Measurements from ENCODE around the gene CRACR2B. TPM values are rescaled to one million over a fixed set of nuclear protein-coding genes. Genes with fewer than 3 reads are reported as not detected.

CRACR2B gene
- total RNA-seq, 4 donors from 2014 or later = 3.3 to 4.5 (median 4.0) TPM

DNA sequence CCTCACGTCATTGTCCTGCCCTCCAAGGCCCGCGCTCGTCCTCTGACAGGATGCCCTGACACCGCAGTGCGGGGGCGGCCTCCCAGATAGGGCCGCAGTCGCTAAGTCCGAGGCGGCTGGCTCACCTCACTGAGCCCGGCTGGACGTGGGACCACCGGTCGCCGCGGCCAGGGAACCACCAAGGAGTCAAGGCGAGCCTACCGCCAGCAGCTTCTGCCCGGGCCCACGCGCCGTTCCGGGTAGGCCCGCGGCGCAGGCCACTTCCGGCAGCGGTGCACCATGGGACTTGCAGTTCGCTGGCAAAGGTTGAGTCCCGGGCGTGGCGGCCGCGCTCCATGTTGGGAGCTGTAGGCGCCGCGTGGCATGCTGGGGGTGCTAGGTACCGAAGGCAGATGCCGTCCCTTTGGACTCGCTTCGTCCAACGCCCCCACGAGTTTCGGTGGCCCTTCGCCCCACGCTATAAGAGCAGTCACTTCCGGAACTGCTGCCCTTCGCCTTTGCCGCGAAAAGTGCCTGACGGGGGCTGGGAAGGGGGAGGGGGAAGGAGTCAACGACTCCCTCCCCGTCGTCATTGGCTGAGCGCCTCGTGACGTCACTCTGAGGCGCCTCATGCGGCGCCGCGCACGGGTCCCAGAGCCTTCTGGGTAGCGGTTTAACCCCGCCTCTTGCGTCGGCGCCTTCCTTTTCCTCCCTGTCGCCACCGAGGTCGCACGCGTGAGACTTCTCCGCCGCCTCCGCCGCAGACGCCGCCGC is 18.3 kb upstream of the CRACR2B start, which contains the start of gene RPLP2:
RPLP2 (plus strand) TSS at position 681 of the 753 bp plus-strand sequence. CDS start 268 bp downstream, outside the sequence.
- H3K4me1 ChIP-seq = peaks cover 38 to 41% of the 10 kb centered on the region in 2 donors

GRCh38 chr11:810040-810567 is 17.6 kb upstream of the CRACR2B start:
- intact Hi-C loops (cut with DNase I; ENCODE audit: low total_unique reads) (no loop called here), in situ Hi-C loops (cut with MboI; ENCODE audit: low sequenced_read_pairs in 4 of 4) (no loop called here)
- Histone ChIP-seq H3K27me3 (no peaks in the 10 kb centered on the region), H3K4me3 (peak overlapping the region; percentile 66 to 97 (median 78)), H3K9me3 (no peaks in the 10 kb centered on the region), H3K27ac (peak overlapping the region; percentile 97 to 100 (median 100)), H3K36me3 (peaks cover 0 to 34% of the 10 kb centered on the region in 2 donors), H3K4me1 (peaks cover 35 to 37% of the 10 kb centered on the region in 2 donors)
- ATAC-seq = peak; percentile 1
- DNase-seq = no peak
- TF ChIP-seq, protein P1, sequence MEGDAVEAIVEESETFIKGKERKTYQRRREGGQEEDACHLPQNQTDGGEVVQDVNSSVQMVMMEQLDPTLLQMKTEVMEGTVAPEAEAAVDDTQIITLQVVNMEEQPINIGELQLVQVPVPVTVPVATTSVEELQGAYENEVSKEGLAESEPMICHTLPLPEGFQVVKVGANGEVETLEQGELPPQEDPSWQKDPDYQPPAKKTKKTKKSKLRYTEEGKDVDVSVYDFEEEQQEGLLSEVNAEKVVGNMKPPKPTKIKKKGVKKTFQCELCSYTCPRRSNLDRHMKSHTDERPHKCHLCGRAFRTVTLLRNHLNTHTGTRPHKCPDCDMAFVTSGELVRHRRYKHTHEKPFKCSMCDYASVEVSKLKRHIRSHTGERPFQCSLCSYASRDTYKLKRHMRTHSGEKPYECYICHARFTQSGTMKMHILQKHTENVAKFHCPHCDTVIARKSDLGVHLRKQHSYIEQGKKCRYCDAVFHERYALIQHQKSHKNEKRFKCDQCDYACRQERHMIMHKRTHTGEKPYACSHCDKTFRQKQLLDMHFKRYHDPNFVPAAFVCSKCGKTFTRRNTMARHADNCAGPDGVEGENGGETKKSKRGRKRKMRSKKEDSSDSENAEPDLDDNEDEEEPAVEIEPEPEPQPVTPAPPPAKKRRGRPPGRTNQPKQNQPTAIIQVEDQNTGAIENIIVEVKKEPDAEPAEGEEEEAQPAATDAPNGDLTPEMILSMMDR (IDR thresholded peaks at IDR 0.05 in 4 of 5, conservative IDR thresholded peaks at IDR 0.05 in 1 of 5) = no peak
- peak in 1 of 2 donors; percentile 6 for TF ChIP-seq POLR2A (IDR thresholded peaks at IDR 0.05)

More for the DNA sequence above, 18.3 kb upstream of the CRACR2B start, which contains the start of gene RPLP2:
- H3K4me3 ChIP-seq = peak within 1 kb of the TSS; percentile 66 to 97 (median 78)
- TF ChIP-seq POLR2A (IDR thresholded peaks at IDR 0.05) = peak; percentile 90 to 95
- TF ChIP-seq, protein P1 (IDR thresholded peaks at IDR 0.05 in 4 of 5, conservative IDR thresholded peaks at IDR 0.05 in 1 of 5) = peak in 1 of 5 experiments; percentile 10
- H3K9me3 ChIP-seq = no peaks in the 10 kb centered on the region
- peak within 1 kb of the TSS; percentile 97 to 100 (median 100) for H3K27ac ChIP-seq
- peaks cover 0 to 27% of the 10 kb centered on the region in 2 donors for H3K36me3 ChIP-seq
- ATAC-seq = peak; percentile 83 to 85
- H3K27me3 ChIP-seq = no peaks in the 10 kb centered on the region
- peak; percentile 97 to 98 for DNase-seq
- intact Hi-C loops (cut with DNase I; ENCODE audit: low total_unique reads) (loop anchor here (1.0 to 5.0 kb wide), 2 partner anchors 10 to 242 kb away; no protein-coding TSS in a partner anchor), in situ Hi-C loops (cut with MboI; ENCODE audit: low sequenced_read_pairs in 4 of 4) (no loop called here)

DNA sequence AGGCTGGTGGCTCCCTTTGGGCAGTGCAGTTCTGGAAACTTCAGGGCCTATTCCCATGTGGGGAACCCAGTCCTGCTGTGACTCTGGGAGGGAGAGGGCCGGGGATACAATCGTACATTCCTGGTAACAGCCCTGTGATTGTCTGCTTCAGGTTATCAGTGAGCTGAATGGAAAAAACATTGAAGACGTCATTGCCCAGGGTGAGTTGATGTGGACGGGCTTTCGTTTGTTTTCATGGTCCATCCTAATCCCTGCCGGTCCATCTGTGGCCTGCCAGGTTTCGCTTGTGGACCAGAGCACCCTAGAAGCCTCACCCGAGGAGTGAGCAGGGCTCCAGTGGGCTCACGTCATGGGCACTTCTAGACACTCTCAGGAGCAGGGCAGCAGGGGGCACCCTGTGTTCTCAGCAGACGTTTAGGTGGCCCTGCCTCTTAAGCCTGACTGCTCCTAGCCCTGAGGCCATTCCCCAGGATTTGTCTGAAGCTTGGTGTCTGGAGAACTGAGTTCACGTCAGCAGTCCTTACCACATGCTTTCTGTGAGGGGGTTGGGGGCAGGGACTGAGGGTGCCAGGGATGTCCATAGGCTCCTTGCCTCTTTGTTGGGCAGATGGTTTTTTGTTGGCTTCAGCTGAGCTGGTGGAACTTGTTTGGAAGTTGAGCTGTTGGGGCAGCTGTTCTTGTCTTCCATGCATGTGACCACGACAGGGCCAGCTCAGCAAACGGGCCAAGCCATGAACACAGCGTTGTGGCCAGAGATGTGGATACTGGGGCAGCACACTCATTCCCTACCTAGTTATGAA is 16.1 kb upstream of the CRACR2B start:
- in situ Hi-C loops (cut with MboI; ENCODE audit: low sequenced_read_pairs in 4 of 4) = no loop called here
- peak; percentile 13 to 24 for ATAC-seq

GRCh38 chr11:812390-812789 is 15.3 kb upstream of the CRACR2B start:
- intact Hi-C loops (cut with DNase I; ENCODE audit: low total_unique reads) (no loop called here), in situ Hi-C loops (cut with MboI; ENCODE audit: low sequenced_read_pairs in 4 of 4) (no loop called here)
- Histone ChIP-seq H3K4me3 (no peak overlapping the region), H3K27ac (peak overlapping the region; percentile 97 to 100 (median 100)), H3K4me1 (peaks cover 32 to 33% of the 10 kb centered on the region in 2 donors), H3K9me3 (no peaks in the 10 kb centered on the region), H3K36me3 (peaks cover 0 to 38% of the 10 kb centered on the region in 2 donors), H3K27me3 (no peaks in the 10 kb centered on the region)
- TF ChIP-seq POLR2A (IDR thresholded peaks at IDR 0.05) = no peak
- TF ChIP-seq, protein P1 (IDR thresholded peaks at IDR 0.05 in 4 of 5, conservative IDR thresholded peaks at IDR 0.05 in 1 of 5) = no peak
- no peak for DNase-seq
- ATAC-seq = no peak

More for the DNA sequence above, 16.1 kb upstream of the CRACR2B start:
- Histone ChIP-seq H3K4me3 (peak overlapping the region; percentile 66 to 97 (median 78)), H3K27ac (peak overlapping the region; percentile 97 to 100 (median 100)), H3K27me3 (no peaks in the 10 kb centered on the region), H3K36me3 (peaks cover 0 to 38% of the 10 kb centered on the region in 2 donors), H3K9me3 (no peaks in the 10 kb centered on the region), H3K4me1 (peaks cover 32 to 33% of the 10 kb centered on the region in 2 donors)
- intact Hi-C loops (cut with DNase I; ENCODE audit: low total_unique reads) = no loop called here
- TF ChIP-seq, protein P1 (IDR thresholded peaks at IDR 0.05 in 4 of 5, conservative IDR thresholded peaks at IDR 0.05 in 1 of 5) = no peak
- peak in 1 of 2 donors; percentile 25 for TF ChIP-seq POLR2A (IDR thresholded peaks at IDR 0.05)
- peak; percentile 66 to 82 for DNase-seq
